Nephron (organoid): ENCODE results near the gene DAGLB.

Experiments used
- H3K27ac Mint-ChIP-seq, 3 experiments: 2 replicates each; pipeline ENCODE4 v1.8.0; 2020; ENCODE audit warnings: mixed read lengths in 3 of 3, mild to moderate bottlenecking in 2 of 3, moderate library complexity in 1 of 3
- H3K27me3 Mint-ChIP-seq: 2 replicates; pipeline ENCODE4 v1.8.0; 2021; ENCODE audit warnings: low read depth, mild to moderate bottlenecking, moderate library complexity, mixed read lengths
- H3K36me3 Mint-ChIP-seq: 2 replicates; pipeline ENCODE4 v1.8.0; 2020; ENCODE audit warnings: low read depth, mixed read lengths
- H3K4me1 Mint-ChIP-seq: 2 replicates; pipeline ENCODE4 v1.8.0; 2020; ENCODE audit warnings: mixed read lengths
- H3K4me3 Mint-ChIP-seq, 3 experiments: 2 replicates each; pipeline ENCODE4 v1.8.0; 2020; ENCODE audit warnings: mild to moderate bottlenecking in 3 of 3, mixed read lengths in 3 of 3, moderate library complexity in 2 of 3
- H3K9me3 Mint-ChIP-seq: 2 replicates; pipeline ENCODE4 v1.8.0; 2020; ENCODE audit warnings: mixed read lengths
- CTCF ChIP-seq, 3 experiments: fragments of 200-600 bp; sonication (generic); IDR thresholded peaks; one replicate each; pipeline ENCODE4 v1.5.0; 2021; ENCODE audit warnings: antibody characterized with exemption in 3 of 3; ENCODE audit not compliant: unreplicated experiment in 3 of 3

DAGLB gene

GRCh38 chr7:6416516-6417145 is 31.1 kb downstream of the DAGLB start:
- Mint-ChIP-seq H3K9me3 (no peaks in the 10 kb centered on the region), H3K4me3 (no peak overlapping the region), H3K36me3 (peaks cover 65% of the 10 kb centered on the region), H3K27me3 (no peaks in the 10 kb centered on the region), H3K27ac (peak overlapping the region in 1 of 3 experiments; percentile 46), H3K4me1 (no peaks in the 10 kb centered on the region)
- no peak for TF ChIP-seq CTCF (IDR thresholded peaks at IDR 0.05; ENCODE audit: unreplicated experiment in 3 of 3)

GRCh38 chr7:6413637-6414036 is 34.1 kb downstream of the DAGLB start:
- H3K4me1 Mint-ChIP-seq, result no peaks in the 10 kb centered on the region
- H3K36me3 Mint-ChIP-seq, result peaks cover 77% of the 10 kb centered on the region
- H3K4me3 Mint-ChIP-seq, result no peak overlapping the region
- H3K27ac Mint-ChIP-seq, result no peak overlapping the region
- TF ChIP-seq CTCF (IDR thresholded peaks at IDR 0.05; ENCODE audit: unreplicated experiment in 3 of 3), result no peak
- no peaks in the 10 kb centered on the region for H3K9me3 Mint-ChIP-seq
- H3K27me3 Mint-ChIP-seq, result no peaks in the 10 kb centered on the region

- Mint-ChIP-seq H3K9me3 (no peaks in the 10 kb centered on the region), H3K4me1 (no peaks in the 10 kb centered on the region), H3K4me3 (no peak overlapping the region), H3K36me3 (peaks cover 76% of the 10 kb centered on the region), H3K27me3 (no peaks in the 10 kb centered on the region), H3K27ac (no peak overlapping the region)
- no peak for TF ChIP-seq CTCF (IDR thresholded peaks at IDR 0.05; ENCODE audit: unreplicated experiment in 3 of 3)
Measured at GRCh38 chr7:6409944-6410693, 37.6 kb downstream of the DAGLB start.

GRCh38 chr7:6409091-6409490 is 38.7 kb downstream of the DAGLB start:
- Mint-ChIP-seq H3K27me3 (no peaks in the 10 kb centered on the region), H3K36me3 (peaks cover 76% of the 10 kb centered on the region), H3K9me3 (no peaks in the 10 kb centered on the region), H3K4me3 (no peak overlapping the region), H3K4me1 (no peaks in the 10 kb centered on the region), H3K27ac (no peak overlapping the region)
- no peak for TF ChIP-seq CTCF (IDR thresholded peaks at IDR 0.05; ENCODE audit: unreplicated experiment in 3 of 3)

GRCh38 chr7:6407434-6407833 is 40.3 kb downstream of the DAGLB start:
- Mint-ChIP-seq H3K4me3 (no peak overlapping the region), H3K27me3 (no peaks in the 10 kb centered on the region), H3K27ac (peak overlapping the region in 1 of 3 experiments; percentile 6), H3K4me1 (no peaks in the 10 kb centered on the region), H3K9me3 (no peaks in the 10 kb centered on the region), H3K36me3 (peaks cover 78% of the 10 kb centered on the region)
- no peak for TF ChIP-seq CTCF (IDR thresholded peaks at IDR 0.05; ENCODE audit: unreplicated experiment in 3 of 3)

- no peak for TF ChIP-seq CTCF (IDR thresholded peaks at IDR 0.05; ENCODE audit: unreplicated experiment in 3 of 3)
- Mint-ChIP-seq H3K36me3 (peaks cover 79% of the 10 kb centered on the region), H3K27me3 (no peaks in the 10 kb centered on the region), H3K4me3 (no peak overlapping the region), H3K4me1 (no peaks in the 10 kb centered on the region), H3K9me3 (no peaks in the 10 kb centered on the region), H3K27ac (no peak overlapping the region)
Measured at GRCh38 chr7:6406121-6406520, 41.6 kb downstream of the DAGLB start.
